Measurements from ENCODE around the gene ZNF48.

ZNF48 gene

DNA sequence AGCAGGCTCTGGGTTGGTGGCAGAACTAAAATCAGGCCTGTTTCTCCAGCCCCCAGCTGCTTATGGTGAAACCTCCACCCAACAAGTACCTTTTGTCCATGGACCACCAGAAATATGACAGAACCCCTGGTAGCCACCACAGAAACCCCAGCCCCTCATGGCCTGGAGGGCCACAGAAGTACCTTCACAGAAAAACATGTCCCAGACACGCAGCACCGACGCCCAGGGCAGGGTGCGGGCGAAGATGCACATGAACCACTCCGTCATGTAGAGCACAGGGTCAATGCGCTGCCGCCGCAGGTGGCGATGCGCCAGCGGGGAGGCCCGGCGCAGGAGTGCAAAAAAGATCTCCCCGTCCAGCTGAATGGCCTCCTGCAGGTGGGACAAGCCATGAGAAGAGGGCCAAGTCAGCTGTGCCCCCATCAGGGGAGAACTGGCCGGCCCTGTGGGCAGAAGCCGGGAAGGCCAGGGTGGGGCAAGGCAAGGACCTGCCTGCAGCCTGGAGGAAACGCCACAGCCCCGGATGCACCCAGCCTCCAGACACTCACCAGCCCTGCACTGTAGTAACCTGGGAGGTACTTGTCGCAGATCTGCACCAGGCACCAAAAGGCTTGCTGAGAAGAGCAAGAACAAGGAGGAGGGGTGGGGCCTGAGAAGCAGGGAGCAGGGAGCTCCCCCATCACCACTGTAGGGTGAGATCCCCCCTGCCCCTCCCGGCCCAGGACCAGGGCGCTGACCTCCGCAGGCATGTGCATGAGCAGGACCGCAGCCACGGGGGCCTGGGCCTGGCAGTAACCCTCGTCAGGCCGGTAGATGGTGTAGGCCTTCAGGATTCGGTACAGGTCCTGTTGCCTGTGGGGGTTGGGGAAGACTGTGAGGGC, 36.0 kb upstream of the ZNF48 start:
- DNase-seq (ENCODE audit: low read depth): no peak

DNA sequence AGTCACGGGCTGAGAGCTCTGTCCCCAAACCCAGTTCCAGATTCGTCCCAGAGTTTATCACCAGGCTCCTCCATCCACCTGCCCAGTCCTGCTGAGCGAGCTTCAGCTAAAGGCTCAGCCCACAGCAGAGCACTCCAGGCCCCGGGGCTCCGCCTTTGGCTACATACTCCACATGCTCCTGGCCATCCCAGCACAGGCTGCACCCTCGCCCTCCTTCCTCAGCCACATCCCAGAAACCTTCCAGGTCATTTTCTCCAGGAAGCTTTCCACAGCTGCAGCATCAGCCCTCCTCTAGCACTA, 35.4 kb upstream of the ZNF48 start:
- DNase-seq (ENCODE audit: low read depth): no peak

- DNase-seq (ENCODE audit: low read depth): no peak
Observed at GRCh38 chr16:30361180-30361579, 34.0 kb upstream of the ZNF48 start.

DNA sequence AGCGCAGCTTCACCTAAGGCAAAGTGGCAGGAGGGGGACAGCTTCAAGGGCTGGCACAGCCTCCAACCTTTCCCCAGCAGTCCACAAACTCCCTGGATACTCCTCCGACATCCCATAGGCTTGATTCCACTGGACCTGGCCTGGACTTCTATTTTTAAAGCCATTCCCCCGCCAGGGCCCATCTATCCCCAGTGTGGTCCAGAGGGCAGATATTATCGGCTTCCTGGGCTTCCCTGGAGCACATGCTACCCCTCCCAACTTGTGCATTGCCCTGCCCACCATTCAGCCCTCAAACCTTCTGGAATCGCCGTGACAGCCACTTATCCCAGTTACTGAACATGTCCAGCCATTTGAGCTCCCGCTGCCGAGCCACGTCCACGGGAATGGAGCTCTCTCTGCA, 30.0 kb upstream of the ZNF48 start:
- no peak for DNase-seq (ENCODE audit: low read depth)

- no peak for DNase-seq (ENCODE audit: low read depth)
Observed at GRCh38 chr16:30366511-30366910, 28.7 kb upstream of the ZNF48 start.

GRCh38 chr16:30367349-30368009, 27.7 kb upstream of the ZNF48 start:
- no peak for DNase-seq (ENCODE audit: low read depth)

- no peak for DNase-seq (ENCODE audit: low read depth)
Observed at GRCh38 chr16:30368122-30368791, 27.0 kb upstream of the ZNF48 start.

DNA sequence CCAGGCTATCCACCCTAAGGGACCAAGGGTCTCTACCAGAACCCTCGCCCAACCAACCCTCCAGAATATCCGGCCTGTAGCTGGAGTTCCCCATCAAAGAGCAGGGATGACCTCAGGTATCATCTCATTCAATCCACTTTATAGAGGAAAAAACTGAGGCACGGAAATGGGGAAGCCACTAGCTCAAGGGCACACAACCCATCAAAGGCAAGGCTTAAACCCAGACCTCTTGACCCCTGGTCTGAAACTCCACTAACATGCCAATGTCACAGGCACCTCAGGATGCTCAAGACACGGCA, 26.5 kb upstream of the ZNF48 start:
- DNase-seq (ENCODE audit: low read depth): no peak

DNA sequence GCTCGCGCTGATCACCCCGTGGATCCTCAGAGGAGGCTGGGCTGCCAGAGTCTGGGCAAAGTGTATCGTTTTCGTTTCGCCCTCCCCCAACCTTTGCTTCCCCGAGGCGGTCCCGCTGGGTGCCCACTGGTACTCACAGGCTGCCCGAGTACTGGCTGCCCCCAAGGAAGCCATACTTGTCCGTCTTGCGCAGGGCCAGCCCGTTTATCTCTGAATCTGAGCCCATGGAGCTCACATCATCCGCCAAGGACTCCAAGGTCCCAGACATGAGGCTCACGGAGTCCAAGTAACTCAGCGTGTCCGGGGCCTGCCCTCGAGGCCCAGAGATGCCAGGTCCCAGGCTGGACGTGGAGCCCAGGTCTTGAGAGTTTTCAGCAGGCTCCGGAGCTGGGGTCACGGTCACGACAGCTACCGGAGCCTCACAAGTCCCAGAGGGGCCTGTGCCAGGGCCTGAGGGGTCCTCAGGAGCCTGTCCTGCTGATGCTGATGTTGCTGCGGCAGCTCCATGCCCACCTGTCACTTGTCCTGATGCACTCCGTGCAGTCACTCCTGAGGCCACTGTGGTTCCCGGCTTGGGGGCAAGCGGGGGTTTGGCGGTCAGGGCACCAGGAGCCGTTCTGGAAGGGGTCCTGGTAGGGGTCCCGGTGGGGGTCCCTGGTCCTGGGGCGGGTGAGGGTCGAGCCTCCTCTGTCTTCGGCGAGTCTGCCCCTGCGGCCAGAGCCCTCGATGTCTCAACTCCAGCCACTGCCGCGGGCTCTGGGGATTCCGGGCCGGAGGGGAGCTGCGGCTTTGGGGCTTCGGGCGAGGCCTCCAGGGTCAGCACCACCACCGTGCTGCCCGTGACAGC, 25.9 kb upstream of the ZNF48 start:
- DNase-seq (ENCODE audit: low read depth): no peak

DNA sequence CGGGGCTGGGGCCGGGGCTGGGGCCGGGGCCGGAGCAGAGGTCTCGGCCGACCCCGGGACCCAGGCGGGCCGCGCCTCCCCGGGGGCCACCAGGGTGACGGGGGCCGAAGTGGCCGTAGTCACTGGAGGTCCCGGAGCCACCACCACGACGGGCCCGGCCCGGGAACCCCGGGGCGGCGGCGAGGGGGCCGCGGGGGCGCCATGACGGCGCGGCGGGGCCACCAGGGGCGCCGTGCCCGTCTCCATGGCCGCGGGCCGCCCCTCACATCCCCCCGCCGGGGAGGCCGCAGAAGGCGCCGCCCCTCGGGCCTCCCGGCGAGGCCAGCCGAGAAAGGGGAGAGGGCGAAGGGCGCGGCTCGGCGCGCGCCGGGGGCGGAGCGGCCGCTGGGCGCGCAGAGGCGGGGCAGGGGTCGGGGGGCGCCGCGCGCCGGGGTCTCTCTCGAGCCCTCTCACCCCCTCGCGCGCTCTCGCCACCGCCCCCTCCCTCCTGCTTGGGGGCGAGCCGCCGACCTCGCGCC, 25.2 kb upstream of the ZNF48 start:
- DNase-seq (ENCODE audit: low read depth): no peak

GRCh38 chr16:30370456-30371247, 24.6 kb upstream of the ZNF48 start, which contains the start of gene TBC1D10B:
Gene TBC1D10B, minus strand, starts transcription at chr16:30370494. Its CDS starts 311 bp downstream, at chr16:30370183.
- DNase-seq (ENCODE audit: low read depth): peak; percentile 97

DNA sequence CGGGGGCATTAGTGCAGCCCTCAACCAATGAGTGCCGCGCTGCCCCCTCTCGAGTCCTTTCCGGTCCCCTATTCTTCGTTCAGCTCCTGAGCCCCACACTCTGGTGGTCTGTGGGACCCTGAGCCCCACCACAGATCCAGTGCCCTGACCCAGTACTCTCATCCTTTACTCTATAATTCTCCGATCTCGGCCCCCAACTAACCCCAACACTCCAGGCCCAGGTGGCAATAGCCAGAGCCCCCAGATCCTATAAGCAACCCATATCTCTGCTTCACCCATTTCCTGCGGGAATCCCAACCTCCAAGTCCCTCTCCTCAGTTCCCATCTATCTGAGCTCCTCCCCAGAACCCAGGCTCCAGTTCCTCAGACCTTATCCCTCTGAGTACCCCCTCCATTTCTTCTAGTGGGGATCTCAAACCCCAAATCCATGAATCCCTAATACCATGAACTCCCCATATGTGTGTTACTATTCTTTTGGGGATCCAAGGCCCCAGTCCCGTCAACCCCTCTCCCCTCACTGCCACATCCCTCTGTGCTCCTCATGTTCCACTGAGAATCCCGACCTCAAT, 23.9 kb upstream of the ZNF48 start:
- no peak for DNase-seq (ENCODE audit: low read depth)

- DNase-seq (ENCODE audit: low read depth): no peak
Observed at GRCh38 chr16:30372038-30372712, 23.0 kb upstream of the ZNF48 start.

GRCh38 chr16:30372725-30373124, 22.5 kb upstream of the ZNF48 start:
- no peak for DNase-seq (ENCODE audit: low read depth)

DNA sequence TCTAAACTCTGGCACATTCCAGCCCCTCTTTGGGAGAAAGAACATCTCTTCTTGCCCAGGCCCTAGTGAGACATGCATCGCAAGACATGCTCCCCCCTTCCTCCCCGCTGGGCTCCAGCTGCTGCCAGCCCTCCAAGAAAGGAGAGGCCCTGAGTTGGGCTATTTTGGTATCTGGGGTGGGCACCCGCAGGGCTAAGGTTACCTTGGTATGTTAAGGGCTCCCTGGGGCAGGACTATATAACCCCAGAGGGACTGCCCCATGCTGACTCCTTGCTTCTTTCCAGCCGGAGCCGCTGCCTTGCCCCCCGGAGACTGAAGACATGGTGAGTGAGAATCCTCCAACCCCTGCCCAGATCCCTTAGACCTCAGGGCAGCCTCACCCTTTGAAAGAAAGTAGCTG, 20.7 kb upstream of the ZNF48 start, which contains the start of gene MYL11:
Gene MYL11, plus strand, starts transcription at position 265 of the 400 bp plus-strand sequence. Its CDS starts 56 bp downstream, at position 321.
- no peak for DNase-seq (ENCODE audit: low read depth)

- no peak for DNase-seq (ENCODE audit: low read depth)
Observed at GRCh38 chr16:30375864-30376263, 19.4 kb upstream of the ZNF48 start.

- no peak for DNase-seq (ENCODE audit: low read depth)
Observed at GRCh38 chr16:30376461-30376902, 18.7 kb upstream of the ZNF48 start.

GRCh38 chr16:30377050-30377811, 18.0 kb upstream of the ZNF48 start:
- DNase-seq (ENCODE audit: low read depth): no peak

DNA sequence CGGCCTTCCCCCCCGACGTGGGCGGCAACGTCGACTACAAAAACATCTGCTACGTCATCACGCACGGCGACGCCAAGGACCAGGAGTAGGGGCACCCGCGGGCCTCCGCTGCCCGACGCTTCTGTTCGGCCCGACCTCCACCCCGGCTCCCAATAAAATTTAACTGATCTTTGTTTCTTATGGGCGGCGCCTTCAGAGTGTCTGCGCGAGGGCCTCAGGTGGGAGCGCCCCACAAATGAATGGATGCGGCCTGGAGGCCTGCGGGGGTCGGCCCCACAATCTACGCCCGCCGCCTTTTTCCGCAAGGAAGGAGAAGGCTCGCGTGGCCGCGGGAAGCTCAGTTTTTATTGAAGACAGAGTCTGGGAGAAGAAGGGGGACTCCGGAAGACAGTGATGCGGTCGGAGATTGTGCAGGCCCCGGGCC, 17.4 kb upstream of the ZNF48 start:
- peak; percentile 78 for DNase-seq (ENCODE audit: low read depth)

All from activated T-helper 9 cell treated with anti-CD3 and anti-CD28 coated beads, Interleukin-2, amount 50 U/mL, for 16 hours (primary cell).